HG02852 (cell line): Measurements from ENCODE around the gene ASIC4.

Experiments used
- ATAC-seq: cut with Tn5 transposase; IDR thresholded peaks from one replicate; pipeline ENCODE4 v1.9.1; 2021; ENCODE audit warnings: mild to moderate bottlenecking, moderate library complexity; ENCODE audit not compliant: unreplicated experiment

Gene ASIC4

DNA sequence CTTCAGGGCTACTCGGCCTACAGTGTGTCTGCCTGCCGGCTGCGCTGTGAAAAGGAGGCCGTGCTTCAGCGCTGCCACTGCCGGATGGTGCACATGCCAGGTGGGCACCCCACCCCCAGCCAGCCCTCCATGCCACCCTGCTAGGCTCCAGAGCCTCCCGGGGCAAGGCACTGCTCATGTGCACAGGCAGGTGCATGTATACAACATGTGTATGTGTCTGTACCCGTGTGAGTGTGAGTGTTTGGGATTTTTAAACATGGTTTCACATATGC, 18.0 kb downstream of the ASIC4 start:
- ATAC-seq, result no peak

DNA sequence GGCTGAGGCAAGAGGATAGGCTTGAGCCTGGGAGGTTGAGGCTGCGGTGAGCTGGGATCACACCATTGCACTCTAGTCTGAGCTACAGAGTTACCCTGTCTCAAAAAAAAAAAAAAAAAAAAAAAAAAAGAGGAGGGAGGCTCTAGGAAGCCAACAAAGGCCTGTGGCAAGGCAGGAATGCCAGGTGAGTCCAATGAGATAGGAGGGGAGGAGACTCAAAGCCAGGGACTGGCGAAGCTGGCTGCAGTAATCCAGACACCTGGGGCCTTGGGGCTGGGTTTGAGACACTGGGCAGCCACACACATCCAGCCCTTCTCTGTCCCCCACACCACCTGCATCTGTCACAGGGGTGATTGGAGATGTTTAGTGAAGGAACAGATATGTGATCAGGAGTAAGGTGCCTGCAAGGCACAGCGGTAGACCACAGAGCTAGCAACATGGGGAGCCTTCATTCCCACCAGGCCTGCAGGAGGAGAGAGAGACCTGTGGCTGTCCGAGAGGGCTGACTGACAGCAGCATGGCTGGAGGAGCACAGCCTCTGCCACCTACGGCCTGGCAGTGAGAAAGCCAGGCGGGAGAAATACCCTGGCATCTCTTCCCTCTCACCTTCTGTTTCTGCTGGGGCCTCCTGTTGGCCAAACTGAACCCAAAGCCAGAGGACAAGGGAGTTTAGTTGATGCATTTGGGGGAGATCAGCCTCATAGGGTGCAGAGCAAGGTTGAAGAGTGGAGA, 19.8 kb downstream of the ASIC4 start:
- no peak for ATAC-seq

- no peak for ATAC-seq
Measured at GRCh38 chr2:219536425-219536824, 22.1 kb downstream of the ASIC4 start.

- ATAC-seq, result no peak
Measured at GRCh38 chr2:219536967-219537366, 22.7 kb downstream of the ASIC4 start.

DNA sequence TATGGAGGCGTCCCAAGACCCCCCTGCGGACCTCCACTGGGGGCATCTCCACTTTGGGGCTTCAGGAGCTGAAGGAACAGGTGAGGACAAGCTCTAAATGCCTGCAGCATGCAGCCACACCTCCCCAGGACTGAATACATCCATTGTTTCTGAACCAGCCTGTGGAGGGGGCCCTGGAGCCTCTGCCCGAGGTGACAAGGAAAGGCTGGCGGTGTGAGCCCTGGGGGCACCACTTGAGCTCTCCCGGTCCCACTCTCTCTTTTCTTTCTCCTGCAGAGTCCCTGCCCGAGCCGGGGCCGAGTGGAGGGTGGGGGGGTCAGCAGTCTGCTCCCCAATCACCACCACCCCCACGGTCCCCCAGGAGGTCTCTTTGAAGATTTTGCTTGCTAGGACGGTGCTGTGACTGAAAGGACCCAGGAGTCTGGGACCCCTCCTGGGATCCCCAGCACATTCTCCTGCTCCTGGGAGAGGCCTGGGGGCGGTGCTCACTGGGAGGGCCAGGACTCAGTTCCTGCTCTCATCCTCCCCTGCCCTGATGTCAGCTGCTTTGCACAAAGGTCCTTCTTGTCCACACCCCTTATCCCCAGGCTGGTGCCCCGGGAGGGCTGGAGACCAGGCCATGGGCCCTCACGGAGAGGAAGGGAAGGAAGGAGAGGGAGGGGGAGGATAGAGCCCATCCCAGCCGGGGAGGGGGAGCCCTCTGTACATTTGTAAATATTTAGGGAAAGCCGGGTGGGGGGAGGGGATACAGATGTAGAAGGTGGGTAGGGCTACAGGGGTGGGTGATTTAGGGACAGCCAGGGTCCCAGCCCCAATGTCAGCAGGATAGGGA, 23.6 kb downstream of the ASIC4 start:
- ATAC-seq, result no peak

DNA sequence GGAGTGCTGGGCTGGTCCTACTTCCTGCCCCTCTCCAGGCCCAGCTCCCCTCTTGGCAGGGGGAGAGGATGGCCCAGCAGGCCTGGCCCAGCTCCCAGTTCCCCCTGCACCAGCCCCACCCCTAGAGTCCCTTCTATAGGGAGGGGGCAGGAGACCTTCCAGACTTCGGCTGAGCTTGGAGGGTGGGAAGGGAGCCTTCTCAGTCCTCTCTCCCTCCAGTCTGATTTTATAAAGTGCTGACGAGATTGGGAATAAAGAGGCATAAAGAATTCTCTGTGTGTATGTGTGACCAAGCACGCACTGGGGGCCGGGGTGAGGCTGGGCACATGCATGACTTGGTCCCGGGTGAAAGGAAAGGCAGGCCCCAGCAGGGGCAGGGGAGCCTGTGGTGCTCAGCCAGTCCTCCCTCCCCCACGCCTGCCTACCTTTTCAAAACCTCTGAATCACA, 24.2 kb downstream of the ASIC4 start:
- ATAC-seq, result no peak

DNA sequence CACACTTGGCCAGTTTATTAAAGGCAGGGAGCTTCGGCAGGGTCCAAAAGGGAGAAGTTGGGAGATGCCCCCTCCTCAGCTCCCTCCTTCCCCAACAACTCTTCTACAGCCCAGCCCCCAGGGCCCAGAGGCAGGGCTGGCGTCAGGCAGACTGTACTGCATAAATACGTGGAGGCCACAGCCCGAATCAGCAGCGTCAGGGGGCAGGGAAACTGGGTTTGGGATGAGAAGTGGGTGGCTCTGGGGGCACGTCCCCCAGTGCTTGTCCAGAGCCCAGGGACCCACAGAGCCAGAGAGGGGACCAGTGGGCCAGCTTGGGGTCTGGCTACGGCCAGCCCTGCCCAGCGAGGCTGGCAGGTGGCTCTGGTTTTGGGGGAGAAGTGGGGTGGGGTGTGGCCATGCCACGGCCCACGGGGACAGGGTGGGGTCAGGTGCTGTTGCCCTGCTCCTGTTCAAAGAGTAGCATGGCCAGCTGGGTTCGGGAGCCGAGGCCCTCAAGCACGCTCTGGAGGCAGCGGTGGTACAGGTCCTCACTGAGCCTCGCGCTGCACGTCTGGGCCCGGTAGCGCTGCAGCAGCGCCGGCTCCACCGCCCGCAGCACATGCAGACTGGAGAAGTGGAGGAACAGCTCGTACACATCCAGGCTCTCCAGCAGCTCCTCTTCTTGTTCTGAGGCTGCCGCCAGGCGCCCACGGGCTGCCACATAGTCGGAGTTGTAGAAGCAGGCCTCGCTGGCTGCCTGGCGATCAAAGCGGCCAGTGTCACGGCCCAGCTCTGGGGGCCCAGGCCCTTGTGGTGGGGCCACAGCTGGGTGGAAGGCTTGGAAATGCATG, 24.9 kb downstream of the ASIC4 start:
- no peak for ATAC-seq

DNA sequence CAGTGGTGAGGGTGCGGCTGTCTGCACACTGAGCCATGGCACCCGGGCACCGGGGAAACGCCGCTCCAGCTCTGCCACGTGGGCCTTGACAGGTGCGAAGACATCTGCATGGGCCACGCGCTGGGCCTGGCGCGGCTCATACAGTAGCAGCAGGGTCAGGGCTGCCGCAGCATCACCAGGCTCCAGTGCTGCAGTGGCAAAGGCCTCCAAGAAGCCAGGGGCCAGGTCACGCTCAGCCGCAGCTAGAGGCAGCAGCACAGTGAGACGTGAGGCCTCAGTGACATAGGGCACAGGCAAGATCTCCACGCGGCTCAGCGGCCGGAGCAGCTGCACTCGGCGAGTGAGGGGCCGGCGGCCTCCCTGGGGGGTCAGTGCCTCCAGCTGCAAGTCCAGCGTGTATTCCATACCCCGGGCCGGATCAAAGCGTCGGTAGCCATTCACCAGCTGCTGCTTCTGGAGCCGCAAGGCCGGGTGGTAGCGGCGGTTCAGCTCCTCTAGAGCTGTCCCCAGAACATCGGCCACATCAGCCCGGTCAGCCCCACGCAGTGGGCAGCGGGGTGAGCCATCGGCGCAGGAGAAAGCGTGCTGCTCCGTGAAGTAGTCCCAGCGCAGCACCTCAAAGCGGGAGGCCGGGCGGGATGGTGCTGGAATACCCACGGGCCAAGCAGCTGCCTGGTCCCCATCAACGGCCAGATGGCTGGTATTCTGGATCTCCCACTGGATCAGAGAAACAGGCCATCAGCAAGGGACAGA, 25.8 kb downstream of the ASIC4 start:
- ATAC-seq, result no peak

DNA sequence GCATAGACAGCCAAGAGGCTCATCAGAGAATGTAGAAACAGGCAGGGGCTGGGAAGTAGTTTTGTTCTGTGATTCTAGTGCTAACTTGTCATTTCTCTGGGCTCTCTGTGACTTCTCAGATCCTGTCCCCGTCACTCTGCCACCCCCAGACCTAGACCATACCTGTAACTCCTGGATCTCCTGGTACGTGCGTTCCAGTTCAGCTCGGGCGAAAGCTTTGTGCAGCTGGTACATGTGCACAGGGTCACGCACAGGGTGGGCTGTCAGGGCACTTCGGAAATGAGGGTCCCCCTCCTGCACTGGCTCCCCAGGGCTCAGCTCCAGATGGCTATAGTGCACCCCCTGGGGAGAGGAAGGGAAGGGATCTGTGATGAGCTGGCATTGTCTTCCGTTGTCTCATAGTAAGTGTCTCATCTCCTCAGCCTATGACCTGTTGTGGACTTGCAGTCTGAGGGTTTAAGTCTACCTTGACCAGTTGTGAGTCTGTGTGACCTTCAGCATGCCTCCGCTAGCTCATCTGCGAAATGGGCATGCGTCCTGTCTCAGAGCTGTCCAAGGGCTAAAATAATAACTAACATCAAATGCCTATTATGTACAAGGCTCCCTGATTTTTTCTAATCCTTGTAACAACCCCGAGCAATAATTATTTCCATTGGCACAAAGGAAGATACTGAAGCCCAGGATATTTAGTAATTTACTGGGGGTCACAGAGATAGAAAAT, 26.7 kb downstream of the ASIC4 start:
- ATAC-seq, result no peak

GRCh38 chr2:219541611-219542180, 27.4 kb downstream of the ASIC4 start:
- ATAC-seq, result peak; percentile 44

DNA sequence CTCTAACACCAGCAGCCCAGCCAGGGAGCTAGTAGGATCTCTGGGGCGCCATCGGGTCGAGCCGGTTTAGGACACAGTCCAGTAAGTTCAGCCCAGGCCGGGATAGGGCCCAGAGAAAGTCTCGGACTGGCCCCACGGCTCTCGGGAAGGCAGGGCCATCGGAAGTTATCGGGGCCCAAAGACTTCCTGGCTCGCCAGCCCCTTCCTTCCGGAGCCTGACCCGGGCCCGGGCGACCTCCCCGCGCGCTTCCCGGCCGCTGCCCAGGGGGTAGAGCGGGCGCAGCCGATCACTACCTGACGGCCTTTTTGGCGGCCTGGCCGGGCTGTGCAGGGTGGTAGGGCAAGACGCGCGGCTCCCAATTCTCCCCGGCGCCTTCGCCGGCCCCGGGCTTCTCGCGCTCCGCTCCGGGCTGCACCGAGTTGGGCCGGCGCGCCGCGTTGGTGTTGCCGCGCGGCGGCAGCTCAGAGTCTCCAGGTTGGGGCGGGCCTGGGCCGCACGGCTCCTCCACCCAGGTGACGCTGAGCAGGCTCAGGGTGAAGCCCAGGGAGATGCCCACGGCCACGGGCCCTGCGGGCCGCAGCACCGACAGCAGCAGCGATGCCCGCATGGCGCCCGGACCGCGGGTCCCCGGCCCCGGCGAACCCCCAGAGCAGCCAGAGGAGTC, 28.8 kb downstream of the ASIC4 start:
- peak; percentile 34 for ATAC-seq

DNA sequence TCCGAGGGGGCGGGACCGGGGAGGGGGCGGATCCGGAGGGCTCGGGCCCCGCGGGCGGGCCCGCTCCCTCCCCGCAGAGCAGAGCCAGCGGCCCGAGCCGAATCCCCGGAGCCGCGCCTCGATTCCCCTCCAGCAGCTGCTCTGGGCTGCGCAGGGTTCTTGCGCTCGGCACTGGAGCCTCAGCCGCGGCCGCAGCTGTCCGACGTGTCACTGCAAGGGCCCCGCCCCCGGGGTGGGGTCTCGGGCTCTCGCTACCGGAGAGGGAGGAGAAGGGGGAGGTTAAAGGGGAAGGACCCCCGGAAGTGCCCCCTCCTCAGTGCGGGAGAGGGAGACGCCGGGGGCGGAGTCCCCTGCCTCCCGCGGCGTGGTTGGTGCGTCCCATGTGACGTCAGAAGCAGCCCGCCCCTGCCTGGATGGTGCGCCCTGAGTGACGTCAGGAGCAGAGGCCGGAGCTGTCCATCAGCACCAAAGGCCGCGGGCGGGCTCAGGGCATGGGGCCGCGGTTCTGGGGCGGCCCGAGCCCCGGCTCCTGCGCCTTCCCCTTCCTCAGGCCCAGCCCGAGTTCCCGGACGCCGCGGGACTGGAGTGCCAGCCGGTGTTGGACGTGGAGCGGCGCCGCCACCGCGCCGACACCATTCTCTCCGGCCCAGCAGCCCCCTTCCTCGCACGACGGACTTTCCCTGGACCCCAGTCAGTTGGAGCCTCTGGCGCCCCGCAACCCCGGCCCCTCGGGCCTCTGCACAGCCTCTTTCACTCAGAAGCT, 29.5 kb downstream of the ASIC4 start, which contains the start of the genes CHPF and TMEM198:
Gene CHPF, minus strand, starts transcription at position 214 of the 763 bp plus-strand sequence. CDS start 271 bp downstream, outside the sequence.
Gene TMEM198, plus strand, starts transcription at position 433 of the 763 bp plus-strand sequence. CDS start 700 bp downstream, outside the sequence.
- peak; percentile 71 for ATAC-seq

DNA sequence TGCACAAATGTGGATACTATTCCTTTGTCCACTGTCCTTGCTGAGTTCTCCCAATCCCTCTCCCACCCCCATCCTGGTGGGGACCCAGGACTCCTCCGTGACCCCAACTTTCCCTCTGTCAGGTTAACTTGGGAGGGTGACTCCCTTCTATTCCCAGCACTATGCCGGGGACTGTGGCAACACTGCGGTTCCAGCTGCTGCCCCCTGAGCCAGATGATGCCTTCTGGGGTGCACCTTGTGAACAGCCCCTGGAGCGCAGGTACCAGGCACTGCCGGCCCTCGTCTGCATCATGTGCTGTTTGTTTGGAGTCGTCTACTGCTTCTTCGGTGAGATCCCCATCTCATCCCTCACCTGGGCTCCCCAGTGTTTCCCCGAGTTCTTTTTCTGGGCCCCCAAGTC, 30.3 kb downstream of the ASIC4 start:
- ATAC-seq, result no peak

DNA sequence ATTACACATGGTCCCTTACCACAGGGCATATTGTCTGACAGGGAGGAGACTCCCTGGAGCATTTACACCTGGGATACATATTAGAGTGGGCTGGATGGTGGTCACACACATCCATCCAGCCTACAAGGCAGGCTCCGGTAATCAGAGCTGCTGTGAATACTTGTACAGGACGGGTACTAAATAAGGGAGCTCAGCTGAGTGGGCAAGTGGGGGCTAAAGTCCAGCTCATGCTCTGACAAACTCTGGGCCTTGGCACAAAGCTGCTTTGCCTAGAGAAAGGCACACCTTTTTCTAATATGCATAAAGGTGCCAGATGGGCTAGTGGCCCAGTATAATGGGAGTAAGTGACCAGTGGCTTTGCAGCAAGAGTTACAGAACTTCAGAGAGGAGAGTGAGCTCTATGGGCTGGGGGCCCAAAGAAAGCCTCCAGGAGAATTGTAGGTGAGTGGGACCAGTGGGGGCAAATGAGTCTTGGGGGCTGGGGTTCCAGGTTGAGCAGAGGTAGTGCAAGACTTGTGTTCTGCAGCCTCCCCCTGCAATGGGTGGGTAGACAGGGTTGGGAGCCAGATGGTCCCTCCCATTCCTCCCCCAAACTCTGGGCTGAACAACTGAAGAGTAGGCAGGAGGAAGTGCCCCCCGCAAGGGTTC, 31.1 kb downstream of the ASIC4 start:
- ATAC-seq, result no peak

DNA sequence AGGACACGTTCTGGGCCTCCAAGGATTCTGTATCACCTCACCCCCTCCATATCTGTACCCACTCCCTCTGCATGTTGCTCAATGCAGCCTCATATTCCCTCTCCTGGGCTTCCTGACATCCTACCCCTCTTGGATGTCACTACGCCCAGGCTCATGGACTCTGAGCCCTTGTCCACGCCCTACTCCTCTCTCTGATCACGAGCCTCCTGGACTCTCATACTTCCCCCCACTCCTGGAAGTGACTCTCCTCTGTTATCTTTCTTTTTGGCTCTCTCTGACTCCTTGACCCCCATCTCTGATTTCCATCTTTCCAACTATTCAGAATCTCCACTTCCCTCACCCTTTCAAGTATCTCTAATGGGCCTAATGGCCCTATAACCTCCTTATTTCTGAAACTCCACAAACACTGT, 31.7 kb downstream of the ASIC4 start:
- no peak for ATAC-seq

- ATAC-seq, result no peak
Measured at GRCh38 chr2:219547621-219548020, 33.3 kb downstream of the ASIC4 start.

- ATAC-seq, result no peak
Measured at GRCh38 chr2:219548990-219549389, 34.7 kb downstream of the ASIC4 start.

DNA sequence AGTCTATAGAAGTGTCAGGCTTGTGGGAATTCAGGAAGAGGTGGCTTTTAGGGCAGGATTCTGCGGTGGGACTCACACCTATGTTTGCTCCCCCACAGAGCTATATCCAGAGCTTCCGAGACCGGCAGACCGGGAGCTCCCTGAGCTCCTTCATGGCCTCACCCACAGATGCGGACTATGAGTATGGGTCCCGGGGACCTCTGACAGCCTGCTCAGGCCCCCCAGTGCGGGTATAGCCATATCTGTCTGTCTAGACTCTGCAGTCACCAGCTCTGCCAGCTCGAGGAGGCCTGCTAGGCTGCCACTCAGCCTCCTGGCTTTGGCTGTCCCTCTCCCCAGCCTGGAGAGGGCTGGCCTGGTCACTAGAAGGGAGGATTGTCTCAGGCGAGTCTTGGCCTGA, 35.3 kb downstream of the ASIC4 start:
- no peak for ATAC-seq
